ENCODE data around the gene SARDH.

Gene SARDH

DNA sequence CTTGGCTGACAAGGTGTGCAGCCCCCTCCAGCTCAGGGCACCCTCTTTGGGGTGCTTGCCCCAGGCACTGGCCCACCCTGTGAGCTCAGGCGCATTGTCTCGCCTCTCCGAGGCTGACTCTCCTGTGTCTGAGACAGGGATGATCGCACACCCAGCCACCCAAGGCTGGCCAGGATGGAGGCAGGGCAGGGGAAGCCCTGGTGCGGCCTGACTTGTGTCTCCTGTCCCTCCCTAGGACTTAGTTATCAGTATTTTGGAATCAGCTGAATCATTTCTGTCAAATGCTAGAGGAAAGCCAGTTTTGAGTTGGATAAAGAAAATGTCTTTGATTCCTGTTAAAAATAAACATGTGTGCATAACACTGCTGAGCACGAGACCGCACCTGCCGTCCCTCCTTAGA is 104.5 kb downstream of the SARDH start:
- no peaks in the 10 kb centered on the region for H3K4me1 ChIP-seq (ENCODE audit: low read length)
- TF ChIP-seq EZH2phosphoT487 (IDR thresholded peaks at IDR 0.05; ENCODE audit: low read length) = no peak
- H3K9me3 ChIP-seq (replicated peaks; ENCODE audit: insufficient read depth, low read length) = no peaks in the 10 kb centered on the region
- H3K27me3 ChIP-seq (replicated peaks; ENCODE audit: insufficient read depth, low read length) = peaks cover 85% of the 10 kb centered on the region
- no peaks in the 10 kb centered on the region for H3F3A ChIP-seq (ENCODE audit: insufficient read depth, low read length)
- H3K27ac ChIP-seq (ENCODE audit: low read length) = no peak overlapping the region
- DNase-seq = no peak
- H3K4me3 ChIP-seq (ENCODE audit: low read length) = no peak overlapping the region
- no peaks in the 10 kb centered on the region for H3K36me3 ChIP-seq (replicated peaks; ENCODE audit: insufficient read depth, low read length)
- no peak overlapping the region for H2AFZ ChIP-seq (ENCODE audit: low read length)
- no peaks in the 10 kb centered on the region for H3K79me2 ChIP-seq (ENCODE audit: low read length)
- H3K9ac ChIP-seq (ENCODE audit: low read length) = no peak overlapping the region
- H3K4me2 ChIP-seq (ENCODE audit: low read depth, low read length) = no peak overlapping the region
- no peaks in the 10 kb centered on the region for H4K20me1 ChIP-seq (ENCODE audit: insufficient read depth, low read length)
- H3K9me2 ChIP-seq (replicated peaks; ENCODE audit: insufficient read depth, low read length) = no peaks in the 10 kb centered on the region

- DNase-seq = no peak
Observed at GRCh38 chr9:133632806-133633680, 105.1 kb downstream of the SARDH start.

GRCh38 chr9:133631111-133631510 is 107.0 kb downstream of the SARDH start:
- Histone ChIP-seq H3K9ac (ENCODE audit: low read length) (no peak overlapping the region), H3K9me3 (replicated peaks; ENCODE audit: insufficient read depth, low read length) (no peaks in the 10 kb centered on the region), H4K20me1 (ENCODE audit: insufficient read depth, low read length) (no peaks in the 10 kb centered on the region), H3K27ac (ENCODE audit: low read length) (no peak overlapping the region), H3K27me3 (replicated peaks; ENCODE audit: insufficient read depth, low read length) (peaks cover 85% of the 10 kb centered on the region), H3K4me1 (ENCODE audit: low read length) (no peaks in the 10 kb centered on the region), H2AFZ (ENCODE audit: low read length) (no peak overlapping the region), H3K4me3 (ENCODE audit: low read length) (no peak overlapping the region), H3F3A (ENCODE audit: insufficient read depth, low read length) (no peaks in the 10 kb centered on the region), H3K79me2 (ENCODE audit: low read length) (no peaks in the 10 kb centered on the region), H3K4me2 (ENCODE audit: low read depth, low read length) (no peak overlapping the region), H3K36me3 (replicated peaks; ENCODE audit: insufficient read depth, low read length) (no peaks in the 10 kb centered on the region), H3K9me2 (replicated peaks; ENCODE audit: insufficient read depth, low read length) (no peaks in the 10 kb centered on the region)
- DNase-seq = no peak
- no peak for TF ChIP-seq EZH2 (optimal IDR thresholded peaks at IDR 0.05; ENCODE audit: low read depth, low read length)
- TF ChIP-seq, protein P1, sequence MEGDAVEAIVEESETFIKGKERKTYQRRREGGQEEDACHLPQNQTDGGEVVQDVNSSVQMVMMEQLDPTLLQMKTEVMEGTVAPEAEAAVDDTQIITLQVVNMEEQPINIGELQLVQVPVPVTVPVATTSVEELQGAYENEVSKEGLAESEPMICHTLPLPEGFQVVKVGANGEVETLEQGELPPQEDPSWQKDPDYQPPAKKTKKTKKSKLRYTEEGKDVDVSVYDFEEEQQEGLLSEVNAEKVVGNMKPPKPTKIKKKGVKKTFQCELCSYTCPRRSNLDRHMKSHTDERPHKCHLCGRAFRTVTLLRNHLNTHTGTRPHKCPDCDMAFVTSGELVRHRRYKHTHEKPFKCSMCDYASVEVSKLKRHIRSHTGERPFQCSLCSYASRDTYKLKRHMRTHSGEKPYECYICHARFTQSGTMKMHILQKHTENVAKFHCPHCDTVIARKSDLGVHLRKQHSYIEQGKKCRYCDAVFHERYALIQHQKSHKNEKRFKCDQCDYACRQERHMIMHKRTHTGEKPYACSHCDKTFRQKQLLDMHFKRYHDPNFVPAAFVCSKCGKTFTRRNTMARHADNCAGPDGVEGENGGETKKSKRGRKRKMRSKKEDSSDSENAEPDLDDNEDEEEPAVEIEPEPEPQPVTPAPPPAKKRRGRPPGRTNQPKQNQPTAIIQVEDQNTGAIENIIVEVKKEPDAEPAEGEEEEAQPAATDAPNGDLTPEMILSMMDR (IDR thresholded peaks at IDR 0.05; ENCODE audit: low read length) = no peak
- no peak for TF ChIP-seq EZH2phosphoT487 (IDR thresholded peaks at IDR 0.05; ENCODE audit: low read length)

More at GRCh38 chr9:133632806-133633680, 105.1 kb downstream of the SARDH start:
- no peaks in the 10 kb centered on the region for H3K4me1 ChIP-seq (ENCODE audit: low read length)
- no peak overlapping the region for H3K9ac ChIP-seq (ENCODE audit: low read length)
- no peak overlapping the region for H2AFZ ChIP-seq (ENCODE audit: low read length)
- no peak for TF ChIP-seq EZH2 (optimal IDR thresholded peaks at IDR 0.05; ENCODE audit: low read depth, low read length)
- TF ChIP-seq, protein P1 (IDR thresholded peaks at IDR 0.05; ENCODE audit: low read length) = no peak
- no peak for TF ChIP-seq EZH2phosphoT487 (IDR thresholded peaks at IDR 0.05; ENCODE audit: low read length)
- no peaks in the 10 kb centered on the region for H3F3A ChIP-seq (ENCODE audit: insufficient read depth, low read length)
- no peaks in the 10 kb centered on the region for H3K9me2 ChIP-seq (replicated peaks; ENCODE audit: insufficient read depth, low read length)
- no peak overlapping the region for H3K4me3 ChIP-seq (ENCODE audit: low read length)
- no peak overlapping the region for H3K4me2 ChIP-seq (ENCODE audit: low read depth, low read length)
- no peaks in the 10 kb centered on the region for H3K9me3 ChIP-seq (replicated peaks; ENCODE audit: insufficient read depth, low read length)
- no peaks in the 10 kb centered on the region for H3K36me3 ChIP-seq (replicated peaks; ENCODE audit: insufficient read depth, low read length)
- H3K27ac ChIP-seq (ENCODE audit: low read length) = no peak overlapping the region
- no peaks in the 10 kb centered on the region for H3K79me2 ChIP-seq (ENCODE audit: low read length)
- peaks cover 85% of the 10 kb centered on the region for H3K27me3 ChIP-seq (replicated peaks; ENCODE audit: insufficient read depth, low read length)
- H4K20me1 ChIP-seq (ENCODE audit: insufficient read depth, low read length) = no peaks in the 10 kb centered on the region
